Measurements from ENCODE around the gene ING3. TPM values are rescaled to one million over a fixed set of nuclear protein-coding genes. Genes with fewer than 3 reads are reported as not detected.

ING3 gene
- total and polyA plus RNA-seq, 9 of the 15 experiments (the other 6 are each of a cell fraction or from before 2014, with no cell fraction given), result 22.8 to 233 (median 50.4) TPM

GRCh38 chr7:120985130-120985758, 34.7 kb downstream of the ING3 start (continued):
- TF ChIP-seq MGA (IDR thresholded peaks at IDR 0.05), result no peak
- TF ChIP-seq E2F1 (CRISPR knock-in tag; IDR thresholded peaks at IDR 0.05), result no peak
- no peak for TF ChIP-seq ZNF699 (CRISPR knock-in tag; IDR thresholded peaks at IDR 0.05; ENCODE audit: insufficient replicate concordance)
- no peak for TF ChIP-seq PRDM10 (IDR thresholded peaks at IDR 0.05; ENCODE audit: partially characterized antibody)
- TF ChIP-seq ILF3 (IDR thresholded peaks at IDR 0.05; ENCODE audit: borderline replicate concordance), result no peak
- TF ChIP-seq SREBF2 (CRISPR knock-in tag; IDR thresholded peaks at IDR 0.05), result no peak
- no peak for TF ChIP-seq BRF2 (IDR thresholded peaks at IDR 0.05; ENCODE audit: borderline replicate concordance, insufficient read depth, insufficient read length)
